Ovary (tissue), 3 donors: ENCODE results near the gene GALNT16.

Experiments used
- EP300 ChIP-seq: sonication (generic); formaldehyde crosslinking; IDR thresholded peaks from one replicate; pipeline ENCODE4 v1.6.1; 2017; ENCODE audit warnings: antibody characterized with exemption
- POLR2A ChIP-seq: fragments of 450-650 bp; IDR thresholded peaks from one replicate; pipeline ENCODE4 v1.6.1; 2017; ENCODE audit warnings: antibody characterized with exemption, mild to moderate bottlenecking, moderate library complexity
- TF ChIP-seq, protein P1 (sequence below), 3 donors: fragments of 450-650 bp in 2 of 3; fragments of 200-600 bp in 1 of 3; IDR thresholded peaks; one replicate each; pipeline versions ENCODE4 v1.5.1 to v1.8.0; 2016 to 2022; ENCODE audit warnings: antibody characterized with exemption in 3 of 3, mild to moderate bottlenecking in 1 of 3
- donor health status: DM: no; HTN: no; CAD: no.

DNA sequence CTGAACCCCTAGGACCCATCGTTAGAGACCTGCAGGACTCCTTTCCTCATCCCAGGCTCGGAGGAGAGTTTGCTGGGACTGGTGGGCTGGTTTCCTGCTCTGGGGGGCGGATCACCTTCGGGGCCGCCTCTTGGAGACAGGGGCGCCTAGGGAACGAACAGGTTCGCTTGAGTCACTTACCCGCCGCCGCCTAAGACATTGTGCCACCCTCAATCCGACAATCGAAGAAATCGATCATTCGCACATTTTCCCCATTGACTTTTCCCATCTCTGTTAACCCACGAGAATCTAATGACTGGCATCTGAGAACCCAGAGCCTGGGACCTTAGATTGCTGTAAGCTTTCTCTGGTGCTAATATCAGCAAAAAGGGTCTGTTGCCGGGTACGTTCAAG is 138.9 kb downstream of the GALNT16 start:
- TF ChIP-seq, protein P1, sequence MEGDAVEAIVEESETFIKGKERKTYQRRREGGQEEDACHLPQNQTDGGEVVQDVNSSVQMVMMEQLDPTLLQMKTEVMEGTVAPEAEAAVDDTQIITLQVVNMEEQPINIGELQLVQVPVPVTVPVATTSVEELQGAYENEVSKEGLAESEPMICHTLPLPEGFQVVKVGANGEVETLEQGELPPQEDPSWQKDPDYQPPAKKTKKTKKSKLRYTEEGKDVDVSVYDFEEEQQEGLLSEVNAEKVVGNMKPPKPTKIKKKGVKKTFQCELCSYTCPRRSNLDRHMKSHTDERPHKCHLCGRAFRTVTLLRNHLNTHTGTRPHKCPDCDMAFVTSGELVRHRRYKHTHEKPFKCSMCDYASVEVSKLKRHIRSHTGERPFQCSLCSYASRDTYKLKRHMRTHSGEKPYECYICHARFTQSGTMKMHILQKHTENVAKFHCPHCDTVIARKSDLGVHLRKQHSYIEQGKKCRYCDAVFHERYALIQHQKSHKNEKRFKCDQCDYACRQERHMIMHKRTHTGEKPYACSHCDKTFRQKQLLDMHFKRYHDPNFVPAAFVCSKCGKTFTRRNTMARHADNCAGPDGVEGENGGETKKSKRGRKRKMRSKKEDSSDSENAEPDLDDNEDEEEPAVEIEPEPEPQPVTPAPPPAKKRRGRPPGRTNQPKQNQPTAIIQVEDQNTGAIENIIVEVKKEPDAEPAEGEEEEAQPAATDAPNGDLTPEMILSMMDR (IDR thresholded peaks at IDR 0.05) = no peak
- TF ChIP-seq POLR2A (no peak), EP300 (no peak)
